22Rv1 (cell line): Measurements from ENCODE around the gene ANP32B.

Experiments
- ZFX ChIP-seq: fragments of 450-650 bp; IDR thresholded peaks from 2 replicates; pipeline ENCODE4 v1.6.1; 2017; ENCODE audit warnings: antibody characterized with exemption, borderline replicate concordance
- TF ChIP-seq, protein P1 (sequence below): fragments of 450-650 bp; IDR thresholded peaks from 2 replicates; pipeline ENCODE4 v1.5.1; 2017; ENCODE audit warnings: mild to moderate bottlenecking

DNA sequence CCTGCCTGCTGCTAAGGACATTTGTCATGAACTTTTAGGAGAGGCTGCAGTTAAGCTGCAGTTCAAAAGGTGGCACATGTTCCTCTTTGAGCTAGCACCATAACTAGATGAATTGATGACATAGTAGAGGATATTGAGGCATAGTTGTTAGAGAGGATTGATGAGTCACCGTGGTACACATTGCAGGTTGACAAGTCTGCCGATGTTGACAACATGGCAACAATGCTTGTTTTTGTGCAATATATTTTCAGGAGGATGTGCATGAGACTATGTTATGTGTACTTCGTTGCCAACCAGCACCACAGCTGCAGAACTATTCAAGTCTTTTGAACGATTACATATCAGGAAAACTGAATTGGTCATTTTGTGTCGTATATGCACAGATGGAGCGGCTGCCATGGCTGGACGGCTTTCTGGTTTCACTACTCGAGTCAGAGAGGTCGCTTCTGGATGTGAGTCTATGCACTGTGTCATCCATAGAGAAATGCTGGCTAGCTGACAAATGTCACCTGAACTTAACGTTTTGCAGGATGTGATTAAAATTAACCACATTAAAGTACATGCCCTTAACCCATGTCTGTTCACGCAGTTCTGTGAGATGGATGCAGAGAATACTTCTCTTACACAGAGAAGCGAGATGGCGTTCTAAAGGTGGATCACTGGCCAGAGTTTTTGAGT lies 24.2 kb downstream of the ANP32B start:
- TF ChIP-seq, protein P1, sequence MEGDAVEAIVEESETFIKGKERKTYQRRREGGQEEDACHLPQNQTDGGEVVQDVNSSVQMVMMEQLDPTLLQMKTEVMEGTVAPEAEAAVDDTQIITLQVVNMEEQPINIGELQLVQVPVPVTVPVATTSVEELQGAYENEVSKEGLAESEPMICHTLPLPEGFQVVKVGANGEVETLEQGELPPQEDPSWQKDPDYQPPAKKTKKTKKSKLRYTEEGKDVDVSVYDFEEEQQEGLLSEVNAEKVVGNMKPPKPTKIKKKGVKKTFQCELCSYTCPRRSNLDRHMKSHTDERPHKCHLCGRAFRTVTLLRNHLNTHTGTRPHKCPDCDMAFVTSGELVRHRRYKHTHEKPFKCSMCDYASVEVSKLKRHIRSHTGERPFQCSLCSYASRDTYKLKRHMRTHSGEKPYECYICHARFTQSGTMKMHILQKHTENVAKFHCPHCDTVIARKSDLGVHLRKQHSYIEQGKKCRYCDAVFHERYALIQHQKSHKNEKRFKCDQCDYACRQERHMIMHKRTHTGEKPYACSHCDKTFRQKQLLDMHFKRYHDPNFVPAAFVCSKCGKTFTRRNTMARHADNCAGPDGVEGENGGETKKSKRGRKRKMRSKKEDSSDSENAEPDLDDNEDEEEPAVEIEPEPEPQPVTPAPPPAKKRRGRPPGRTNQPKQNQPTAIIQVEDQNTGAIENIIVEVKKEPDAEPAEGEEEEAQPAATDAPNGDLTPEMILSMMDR, result no peak
- TF ChIP-seq ZFX, result no peak
